Breast epithelium (tissue), 3 donors: Measurements from ENCODE around the gene FLII.

Experiments
- CTCF ChIP-seq, 3 donors: fragments of 450-650 bp; IDR thresholded peaks; one replicate each; pipeline ENCODE4 v1.5.1; 2016 to 2017; ENCODE audit warnings: antibody characterized with exemption in 3 of 3, mild to moderate bottlenecking in 3 of 3, moderate library complexity in 3 of 3
- POLR2A ChIP-seq: fragments of 450-650 bp; IDR thresholded peaks from one replicate; pipeline ENCODE4 v1.6.1; 2016; ENCODE audit warnings: antibody characterized with exemption, mild to moderate bottlenecking, moderate library complexity

DNA sequence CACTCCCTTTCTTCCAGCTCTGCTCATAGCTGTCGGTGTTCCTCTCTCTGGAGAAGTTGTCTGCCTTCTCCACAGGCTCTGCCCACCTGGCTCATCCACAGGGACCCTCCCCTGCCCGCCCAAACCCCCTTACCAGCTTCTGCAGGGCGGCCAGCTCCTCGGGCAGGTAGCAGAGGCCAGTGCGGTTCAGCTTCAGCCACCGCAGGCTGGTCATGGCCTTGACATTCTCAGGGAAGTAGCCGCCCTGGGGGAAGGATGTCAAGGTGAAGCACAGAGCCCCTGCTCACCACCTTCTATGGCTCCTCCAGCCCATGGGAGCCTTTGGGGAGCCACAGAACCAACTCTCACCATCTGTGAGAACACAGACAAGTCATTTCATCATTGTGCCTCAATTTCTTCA, 1.8 kb downstream of the FLII start:
- TF ChIP-seq CTCF (IDR thresholded peaks at IDR 0.05) (no peak), POLR2A (no peak)
